HG03280 (cell line): Measurements from ENCODE around the gene SPAG17.

Experiments used
- ATAC-seq: cut with Tn5 transposase; IDR thresholded peaks from one replicate; pipeline ENCODE4 v1.9.1; 2021; ENCODE audit warnings: mild to moderate bottlenecking, moderate library complexity; ENCODE audit not compliant: unreplicated experiment

Gene SPAG17

GRCh38 chr1:118122234-118123004 lies 62.6 kb downstream of the SPAG17 start:
- no peak for ATAC-seq

GRCh38 chr1:118118873-118119463 lies 66.1 kb downstream of the SPAG17 start:
- no peak for ATAC-seq

GRCh38 chr1:118118469-118118868 lies 66.6 kb downstream of the SPAG17 start:
- ATAC-seq = no peak

GRCh38 chr1:118117521-118117920 lies 67.5 kb downstream of the SPAG17 start:
- ATAC-seq = no peak

GRCh38 chr1:118116909-118117308 lies 68.1 kb downstream of the SPAG17 start:
- no peak for ATAC-seq

GRCh38 chr1:118116401-118116800 lies 68.6 kb downstream of the SPAG17 start:
- no peak for ATAC-seq

GRCh38 chr1:118115567-118116295 lies 69.3 kb downstream of the SPAG17 start:
- no peak for ATAC-seq

- ATAC-seq = no peak
Measured at GRCh38 chr1:118113261-118113660, 71.8 kb downstream of the SPAG17 start.

GRCh38 chr1:118110580-118110979 lies 74.4 kb downstream of the SPAG17 start:
- ATAC-seq = no peak

GRCh38 chr1:118104951-118105350 lies 80.1 kb downstream of the SPAG17 start:
- ATAC-seq = no peak

GRCh38 chr1:118102445-118102844 lies 82.6 kb downstream of the SPAG17 start:
- no peak for ATAC-seq

- ATAC-seq = no peak
Measured at GRCh38 chr1:118101999-118102398, 83.0 kb downstream of the SPAG17 start.

- ATAC-seq = no peak
Measured at GRCh38 chr1:118101515-118101844, 83.5 kb downstream of the SPAG17 start.

- no peak for ATAC-seq
Measured at GRCh38 chr1:118100686-118101514, 84.1 kb downstream of the SPAG17 start.

- ATAC-seq = no peak
Measured at GRCh38 chr1:118099686-118100085, 85.3 kb downstream of the SPAG17 start.

- no peak for ATAC-seq
Measured at GRCh38 chr1:118097622-118098348, 87.2 kb downstream of the SPAG17 start.

GRCh38 chr1:118093017-118093416 lies 92.0 kb downstream of the SPAG17 start:
- no peak for ATAC-seq

- no peak for ATAC-seq
Measured at GRCh38 chr1:118090130-118090529, 94.9 kb downstream of the SPAG17 start.

GRCh38 chr1:118085365-118085764 lies 99.7 kb downstream of the SPAG17 start:
- no peak for ATAC-seq

GRCh38 chr1:118084400-118084799 lies 100.6 kb downstream of the SPAG17 start:
- no peak for ATAC-seq

- no peak for ATAC-seq
Measured at GRCh38 chr1:118082984-118083383, 102.0 kb downstream of the SPAG17 start.
